H54 (cell line): ENCODE results near the gene ZAP70.

Source experiments
- DNase-seq: peaks from one replicate; pipeline ENCODE4 v3.0.0; 2011; ENCODE audit warnings: low spot score, mixed read lengths; ENCODE audit not compliant: insufficient read length
- FAIRE-seq: peaks from 3 replicates; lab custom pipeline; 2011; peaks lifted over from hg19 to GRCh38; lab: Jason Lieb, UNC
- POLR2A ChIP-seq: IDR thresholded peaks from 2 replicates; pipeline ENCODE4 v1.6.1; 2011; ENCODE audit warnings: low read depth, mild to moderate bottlenecking, low read length

ZAP70 gene

DNA sequence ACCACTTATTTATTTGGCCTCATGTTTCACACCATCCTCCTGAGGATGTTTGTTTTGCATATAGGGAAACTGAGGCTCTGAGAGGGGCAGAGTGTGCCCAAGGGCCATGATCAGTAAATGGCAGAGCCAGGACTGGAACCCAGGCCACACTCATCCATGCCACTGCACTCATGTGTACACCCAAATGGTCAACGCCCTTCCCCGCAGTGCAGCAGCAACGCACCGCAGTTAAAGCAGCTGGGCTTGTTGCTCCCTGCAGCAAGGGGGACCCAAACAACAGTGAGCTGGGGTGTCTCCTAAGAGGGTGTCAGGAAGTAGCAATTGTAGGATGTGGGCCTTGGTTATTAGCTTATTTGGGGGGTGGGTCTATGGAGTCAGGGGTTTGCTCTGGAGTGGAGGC lies 36.6 kb downstream of the ZAP70 start:
- no peak for DNase-seq
- TF ChIP-seq POLR2A: no peak

DNA sequence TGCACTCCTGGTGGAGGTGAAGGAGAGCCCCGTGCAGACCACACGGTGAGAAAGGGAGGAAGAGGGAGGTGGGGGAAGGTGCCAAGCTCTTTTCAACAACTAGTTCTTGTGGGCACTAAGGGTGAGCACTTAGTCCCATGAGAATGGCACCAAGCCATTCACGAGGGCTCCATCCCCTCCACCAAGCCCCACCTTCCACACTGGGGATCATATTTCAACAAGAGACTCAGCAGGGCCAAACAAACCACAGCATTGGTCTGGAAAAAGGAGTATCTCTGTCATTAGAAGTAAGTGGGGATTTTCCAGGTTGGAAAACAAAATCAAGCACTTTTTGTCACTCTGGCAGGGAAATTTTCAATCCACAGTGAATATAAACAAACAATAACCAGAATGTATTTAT lies 38.4 kb downstream of the ZAP70 start:
- no peak for TF ChIP-seq POLR2A
- FAIRE-seq (peak; percentile 41), DNase-seq (no peak)

More for the DNA sequence above, 36.6 kb downstream of the ZAP70 start:
- no peak for FAIRE-seq

DNA sequence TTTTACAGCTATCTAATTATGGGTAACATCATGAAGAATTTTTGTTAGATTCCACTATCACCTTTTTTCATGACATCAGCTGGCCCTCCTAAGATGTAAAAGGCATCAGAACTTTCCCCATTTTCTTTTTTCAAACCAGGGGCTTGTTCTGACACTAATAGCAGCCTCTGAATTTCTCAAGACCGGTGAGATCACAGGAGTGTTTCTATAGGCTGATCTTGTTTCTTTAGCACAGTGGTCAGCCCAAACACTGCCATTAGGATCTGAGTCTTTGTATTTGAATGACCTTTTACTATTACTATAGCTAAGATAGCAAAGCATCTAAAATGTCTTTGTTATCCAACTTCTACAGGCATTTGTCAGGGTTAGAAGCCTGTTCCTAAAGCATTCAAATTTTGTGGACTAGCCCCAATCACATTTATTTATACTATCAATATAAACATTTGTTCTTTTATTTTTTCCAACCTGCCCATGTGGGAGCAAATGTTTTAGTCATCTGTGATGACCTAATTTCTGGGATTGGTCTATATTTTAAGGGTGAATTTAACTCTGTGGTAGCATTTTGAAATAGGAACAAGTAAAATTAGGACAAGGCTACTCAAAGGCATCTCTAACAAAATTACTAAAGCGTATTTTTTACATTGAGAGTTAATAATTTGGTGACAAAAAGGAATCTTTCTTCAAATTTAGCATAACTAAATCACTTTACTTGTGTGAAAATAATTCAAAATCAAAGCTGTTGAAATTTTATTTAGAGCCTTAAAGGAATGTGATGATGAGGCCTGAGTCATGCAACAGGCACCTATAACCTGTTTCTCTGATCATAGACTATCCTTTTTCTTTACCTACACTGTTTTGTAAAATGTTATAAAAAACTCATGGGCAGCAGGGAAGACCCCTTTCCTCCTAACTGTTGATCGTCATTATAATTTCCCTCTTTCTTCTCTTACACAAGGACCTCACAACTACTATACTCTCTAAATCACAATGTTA lies 39.3 kb downstream of the ZAP70 start:
- no peak for DNase-seq
- no peak for FAIRE-seq
- no peak for TF ChIP-seq POLR2A

DNA sequence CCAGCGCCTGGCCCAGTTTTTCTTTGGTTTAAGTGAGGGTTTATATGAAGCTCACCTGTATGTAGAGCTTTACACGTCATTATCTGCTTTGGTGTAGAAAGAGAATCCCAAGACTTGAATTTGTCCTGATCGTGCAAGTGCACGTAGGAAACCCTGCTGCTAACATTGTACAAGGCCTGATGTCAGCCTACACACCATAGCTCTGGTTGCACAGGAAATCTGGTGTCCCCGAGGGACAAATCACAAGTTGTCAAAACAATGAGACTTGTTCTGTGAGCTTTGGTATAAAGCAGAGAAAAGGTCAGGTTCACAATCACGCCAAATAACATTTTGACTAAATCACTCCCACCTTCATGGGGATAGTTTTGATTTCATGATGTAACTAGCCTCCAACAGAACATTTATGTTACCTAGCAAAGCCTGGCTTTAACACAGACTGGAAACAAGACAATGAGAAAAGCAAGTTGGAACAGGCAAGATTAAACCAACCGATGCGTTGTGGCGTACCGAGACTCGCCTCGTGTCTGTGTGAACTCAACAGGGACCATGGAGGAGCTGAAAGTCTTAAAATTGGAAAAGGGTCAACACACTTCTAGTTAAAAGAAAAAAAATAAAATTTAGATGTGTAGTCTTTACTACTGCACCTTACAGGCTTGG lies 41.4 kb downstream of the ZAP70 start:
- DNase-seq (no peak), FAIRE-seq (no peak)
- TF ChIP-seq POLR2A: no peak

DNA sequence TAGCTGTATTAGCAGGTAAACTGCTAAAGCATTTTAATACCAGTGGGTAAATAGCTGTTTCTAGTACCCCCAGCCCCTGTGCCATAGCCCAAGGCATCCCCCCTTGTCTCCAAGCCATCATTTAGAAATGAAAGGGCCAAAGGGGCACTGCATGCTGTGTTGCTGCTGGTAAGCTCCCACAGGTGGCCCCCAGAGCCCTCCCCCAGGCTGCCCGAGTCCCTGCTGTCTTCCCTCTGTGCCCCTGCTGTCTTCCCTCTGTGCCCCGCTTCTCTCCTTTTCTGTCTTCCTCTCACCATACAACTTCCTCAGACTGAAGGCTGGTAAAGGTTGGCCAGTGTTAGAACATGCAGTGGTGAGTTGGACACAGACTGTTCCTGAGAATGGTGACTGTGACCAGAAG lies 42.1 kb downstream of the ZAP70 start:
- no peak for TF ChIP-seq POLR2A
- FAIRE-seq: no peak
- no peak for DNase-seq

DNA sequence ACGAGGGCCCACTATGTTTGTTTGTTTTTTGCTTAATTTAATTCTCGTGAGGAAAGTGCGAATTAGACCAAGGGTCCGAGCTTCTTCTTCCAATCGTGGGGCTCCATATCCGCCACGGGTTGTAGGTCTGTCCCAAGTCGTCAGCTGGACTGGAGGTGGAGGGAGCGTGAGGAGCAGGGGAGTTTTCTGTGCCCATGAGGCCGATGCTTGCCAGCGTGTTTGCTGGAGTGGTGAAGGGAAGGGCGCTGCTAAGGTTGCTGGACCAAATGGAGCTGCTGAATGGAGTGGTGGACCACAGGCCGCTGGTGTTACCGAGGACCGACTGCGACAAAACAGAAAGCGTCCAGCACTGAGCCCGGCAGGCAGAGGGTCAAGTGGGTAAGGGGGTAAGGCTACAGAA lies 43.7 kb downstream of the ZAP70 start:
- no peak for DNase-seq
- TF ChIP-seq POLR2A: no peak
- no peak for FAIRE-seq

DNA sequence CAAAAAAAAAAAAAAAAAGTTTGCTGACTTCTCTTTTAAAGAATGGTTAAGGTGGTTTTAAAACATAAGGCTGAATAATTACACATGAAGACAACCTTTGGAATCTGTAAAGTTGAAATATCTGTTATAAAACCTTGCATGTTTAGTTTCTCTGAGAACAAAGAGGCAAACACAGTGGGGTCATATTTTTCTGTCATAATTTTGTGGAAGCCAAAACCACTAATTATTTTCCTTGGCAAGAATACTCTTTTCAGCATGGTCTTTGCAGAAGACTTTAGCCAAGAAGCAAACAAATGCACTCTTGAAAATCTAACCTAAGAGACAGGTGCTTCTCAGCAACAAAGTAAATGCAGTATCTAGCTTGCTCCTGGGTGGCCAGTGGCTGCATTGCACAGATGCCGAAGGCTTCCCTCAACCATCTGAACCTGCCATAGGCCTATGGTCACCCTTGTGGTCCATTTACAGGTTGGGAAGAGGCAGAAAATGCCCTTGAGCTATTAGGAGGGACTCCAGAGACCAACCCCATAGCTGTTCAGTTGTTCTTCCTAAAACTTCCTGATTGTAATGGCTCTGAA lies 44.8 kb downstream of the ZAP70 start:
- no peak for TF ChIP-seq POLR2A
- DNase-seq: no peak
- FAIRE-seq: no peak

DNA sequence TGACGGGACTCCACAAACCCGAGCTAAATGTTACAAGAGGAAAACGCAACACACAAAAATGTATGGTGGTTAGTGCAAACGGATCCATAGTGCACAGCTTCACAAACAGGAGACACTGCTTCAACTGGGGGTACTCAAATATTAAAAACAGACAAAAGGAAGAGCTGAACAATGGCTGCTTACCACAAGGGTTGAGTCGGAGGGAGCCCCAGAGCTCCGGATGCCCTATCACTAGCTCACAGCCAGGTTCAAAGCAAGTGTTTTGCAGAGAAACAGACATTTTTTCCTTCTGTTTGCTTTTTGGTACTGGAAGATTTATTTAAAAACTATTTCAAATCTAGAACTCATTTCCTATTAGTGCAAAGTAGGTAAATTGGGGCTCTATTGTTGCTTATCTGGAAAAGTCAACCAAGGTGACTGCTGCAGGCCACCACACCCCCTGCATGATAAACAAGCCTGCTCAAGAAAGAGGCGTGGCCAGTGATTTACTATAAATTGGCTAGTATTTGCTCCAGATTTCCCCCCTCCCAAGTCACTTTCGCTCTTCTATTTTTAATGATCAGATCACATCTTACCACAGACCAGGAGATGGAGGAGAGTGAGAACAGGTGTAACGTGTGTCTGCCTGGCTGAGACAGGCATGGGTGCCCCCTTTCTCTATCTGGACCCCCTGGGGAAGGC lies 46.5 kb downstream of the ZAP70 start:
- TF ChIP-seq POLR2A: no peak
- DNase-seq (no peak), FAIRE-seq (no peak)

DNA sequence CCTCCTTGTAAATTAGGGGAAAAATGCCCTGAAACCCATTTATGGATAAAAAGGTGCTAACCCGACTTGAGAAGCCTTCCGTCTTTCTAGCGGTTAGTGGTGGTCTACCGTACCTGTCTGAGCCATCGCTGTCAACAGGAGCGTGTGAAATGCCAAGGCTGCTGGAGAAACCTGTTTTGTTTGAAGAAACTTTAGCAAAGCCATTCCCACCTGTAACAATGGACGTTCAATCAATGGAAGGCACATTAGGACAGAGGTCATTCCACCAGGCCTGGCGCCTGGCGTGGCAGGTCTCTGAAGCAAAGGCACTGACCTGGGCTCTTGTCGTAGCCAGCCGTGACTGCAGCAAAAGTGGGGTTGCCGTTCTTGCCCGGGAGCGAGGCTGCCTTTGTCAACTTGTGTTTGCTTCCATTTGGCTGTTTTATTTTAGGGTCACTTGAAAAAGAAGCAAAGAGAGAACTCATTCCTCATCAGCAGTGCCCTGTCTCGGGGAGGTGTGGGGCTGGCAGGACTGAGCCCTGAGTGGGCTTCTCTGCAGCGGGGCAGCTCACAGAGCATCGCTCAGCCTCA lies 47.2 kb downstream of the ZAP70 start:
- DNase-seq (no peak), FAIRE-seq (no peak)
- no peak for TF ChIP-seq POLR2A

DNA sequence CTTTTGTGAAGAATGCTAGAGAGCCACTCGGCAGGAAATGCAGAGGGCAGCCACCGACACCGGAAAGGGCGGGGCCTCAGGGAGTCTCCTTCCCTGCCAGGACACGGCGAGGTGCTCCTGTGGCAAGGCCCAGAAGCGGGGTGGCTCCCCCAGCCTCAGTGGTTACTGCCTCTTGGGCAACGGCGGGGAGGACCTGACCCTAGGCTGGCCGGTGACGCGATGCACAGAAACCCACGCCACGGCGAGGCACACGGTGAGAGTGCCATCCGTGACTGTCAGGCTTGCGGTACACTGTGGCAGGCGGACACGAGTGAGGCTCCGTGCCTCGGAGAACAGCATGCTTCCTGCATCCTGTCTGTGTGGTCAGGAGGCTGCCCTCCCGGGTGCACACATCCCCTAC lies 47.8 kb downstream of the ZAP70 start:
- no peak for DNase-seq
- FAIRE-seq: no peak
- no peak for TF ChIP-seq POLR2A

DNA sequence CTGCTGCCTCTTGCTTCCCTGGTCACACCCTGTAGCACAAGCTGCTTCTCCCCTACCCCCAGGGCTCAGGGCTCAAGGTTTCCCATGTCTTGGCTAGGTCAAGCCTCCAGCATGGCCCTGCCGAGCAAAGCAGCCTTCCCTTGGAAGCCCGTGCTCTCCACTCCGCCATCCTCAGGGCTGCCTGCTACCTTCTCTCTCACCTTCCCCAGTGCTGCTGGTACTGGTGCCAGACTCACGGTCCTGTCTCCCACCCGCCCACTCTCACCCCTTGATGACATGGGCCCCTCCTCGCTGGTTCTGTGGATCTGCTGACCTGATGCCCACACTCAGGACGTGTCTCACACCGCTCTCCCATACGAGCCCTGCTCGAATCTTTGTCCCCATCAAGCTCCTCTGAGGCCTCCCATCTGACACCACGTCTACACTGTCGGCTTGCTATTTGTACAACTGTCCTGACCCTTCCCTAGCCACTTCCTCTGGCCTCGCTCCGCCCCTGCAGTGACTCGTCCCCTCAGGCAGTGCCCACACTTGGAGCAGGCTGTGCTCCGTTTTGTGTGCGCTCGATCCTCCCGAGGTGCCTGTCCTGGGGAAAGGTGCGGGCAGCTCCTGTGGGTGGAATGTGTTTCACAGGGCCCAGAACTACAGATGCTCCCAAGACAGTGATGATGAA lies 49.9 kb downstream of the ZAP70 start:
- DNase-seq (no peak), FAIRE-seq (no peak)
- no peak for TF ChIP-seq POLR2A

DNA sequence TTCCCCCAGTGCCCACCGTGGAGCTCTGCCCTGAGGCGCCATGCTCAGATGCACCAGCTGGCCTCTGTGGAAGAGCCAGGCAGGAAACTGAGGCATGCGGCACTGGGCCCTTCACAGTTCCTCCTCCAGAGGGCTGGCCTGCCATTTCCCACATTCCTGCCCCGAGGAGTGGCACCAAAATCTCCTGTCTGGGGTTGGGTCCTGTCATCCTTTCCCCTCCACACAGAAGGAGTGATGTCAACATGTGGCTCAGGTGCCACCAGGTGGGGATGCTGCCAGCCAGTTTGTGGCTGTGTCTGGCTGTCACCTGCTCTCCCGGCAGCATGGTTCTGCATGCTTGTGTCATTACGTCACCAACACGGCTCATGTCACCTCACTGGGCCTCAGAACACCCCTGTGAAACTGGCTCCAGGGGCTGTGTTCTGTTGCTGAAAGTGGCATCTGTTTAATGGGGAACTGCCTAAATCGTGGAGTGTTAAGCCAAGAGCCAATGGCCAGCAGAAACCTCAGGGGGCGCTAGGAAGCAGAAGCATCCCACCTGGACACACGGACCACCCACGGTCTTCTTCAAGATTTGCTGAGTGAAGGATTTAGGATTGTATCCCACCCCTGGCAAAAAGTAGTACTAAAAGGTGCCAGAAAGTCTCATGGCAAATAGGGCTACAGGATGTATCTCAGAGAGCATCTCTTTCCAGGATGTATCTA lies 51.3 kb downstream of the ZAP70 start:
- DNase-seq (no peak), FAIRE-seq (no peak)
- TF ChIP-seq POLR2A: no peak
